RKO (cell line): ENCODE measurements around the gene IVNS1ABP.
"Not testable (repeated sequence)": the region's sequence is repeated elsewhere in the genome, so short reads cannot be mapped to it uniquely, and the experiment has no call there.

Source experiments
- DNase-seq: peaks from one replicate; pipeline ENCODE4 v3.0.0-alpha.2; 2016; ENCODE audit warnings: low spot score

IVNS1ABP gene

DNA sequence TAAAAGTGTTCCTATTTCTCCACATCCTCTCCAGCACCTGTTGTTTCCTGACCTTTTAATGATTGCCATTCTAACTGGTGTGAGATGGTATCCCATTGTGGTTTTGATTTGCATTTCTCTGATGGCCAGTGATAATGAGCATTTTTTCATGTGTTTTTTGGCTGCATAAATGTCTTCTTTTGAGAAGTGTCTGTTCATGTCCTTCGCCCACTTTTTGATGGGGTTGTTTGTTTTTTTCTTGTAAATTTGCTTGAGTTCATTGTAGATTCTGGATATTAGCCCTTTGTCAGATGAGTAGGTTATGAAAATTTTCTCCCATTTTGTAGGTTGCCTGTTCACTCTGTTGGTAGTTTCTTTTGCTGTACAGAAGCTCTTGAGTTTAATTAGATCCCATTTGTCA, 64.6 kb downstream of the IVNS1ABP start:
- DNase-seq = not testable (repeated sequence)

DNA sequence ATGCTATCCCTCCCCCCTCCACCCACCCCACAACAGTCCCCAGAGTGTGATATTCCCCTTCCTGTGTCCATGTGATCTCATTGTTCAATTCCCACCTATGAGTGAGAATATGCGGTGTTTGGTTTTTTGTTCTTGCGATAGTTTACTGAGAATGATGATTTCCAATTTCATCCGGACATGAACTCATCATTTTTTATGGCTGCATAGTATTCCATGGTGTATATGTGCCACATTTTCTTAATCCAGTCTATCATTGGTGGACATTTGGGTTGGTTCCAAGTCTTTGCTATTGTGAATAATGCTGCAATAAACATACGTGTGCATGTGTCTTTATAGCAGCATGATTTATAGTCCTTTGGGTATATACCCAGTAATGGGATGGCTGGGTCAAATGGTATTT, 65.1 kb downstream of the IVNS1ABP start:
- DNase-seq = not testable (repeated sequence)

DNA sequence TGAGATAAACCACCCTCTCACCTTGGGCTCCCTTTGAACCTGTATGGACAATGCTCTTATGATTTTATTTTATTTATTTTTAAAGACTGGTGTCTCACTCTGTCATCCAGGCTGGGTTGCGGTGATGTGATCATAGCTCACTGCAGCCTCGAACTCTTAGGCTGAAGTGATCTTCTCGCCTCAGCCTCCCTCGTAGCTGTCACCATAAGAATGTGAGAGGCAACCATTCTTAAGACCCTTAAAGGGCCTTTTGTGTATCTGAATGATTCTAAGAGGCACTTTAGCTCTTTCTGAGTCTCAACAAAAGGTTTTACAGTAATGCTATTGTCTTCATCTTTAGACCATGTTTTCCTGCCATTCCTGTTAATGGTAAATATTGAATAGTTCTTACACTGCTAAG, 67.0 kb downstream of the IVNS1ABP start:
- DNase-seq = no peak

DNA sequence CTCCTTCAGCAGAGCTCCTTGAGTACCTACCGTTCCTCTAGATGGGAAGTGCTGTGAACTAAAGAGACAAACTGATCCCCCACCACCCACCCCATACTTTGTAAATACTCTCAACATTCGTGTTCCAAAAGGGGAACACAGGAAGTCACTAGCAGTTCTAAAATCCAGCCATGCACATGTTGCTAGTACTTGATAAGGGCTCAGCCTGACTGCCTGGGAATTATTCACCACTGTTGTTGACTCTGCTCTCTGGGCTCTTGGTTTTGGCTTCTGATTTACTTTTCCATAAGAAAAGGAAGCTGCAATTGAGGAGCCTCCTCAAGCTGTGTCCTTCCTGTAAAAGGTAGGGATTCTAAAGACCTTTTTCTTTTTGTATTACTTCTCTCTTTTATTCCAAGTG, 67.5 kb downstream of the IVNS1ABP start:
- DNase-seq = no peak
